Retinal pigment epithelial cell (primary cell): ENCODE data around the gene MOCS2.

Experiments
- DNase-seq: peaks from one replicate; pipeline ENCODE4 v3.0.0-alpha.2; 2010; ENCODE audit warnings: low read depth
- H3K4me3 ChIP-seq: 2 replicates; pipeline ENCODE4 v1.5.1; 2011; ENCODE audit warnings: mild to moderate bottlenecking, low read length, control low read depth, moderate library complexity
- TF ChIP-seq, protein P1 (sequence below): conservative IDR thresholded peaks from 2 replicates; pipeline ENCODE4 v1.5.1; 2011; ENCODE audit warnings: low read depth, low read length, control low read depth, inconsistent platforms

The MOCS2 gene

DNA sequence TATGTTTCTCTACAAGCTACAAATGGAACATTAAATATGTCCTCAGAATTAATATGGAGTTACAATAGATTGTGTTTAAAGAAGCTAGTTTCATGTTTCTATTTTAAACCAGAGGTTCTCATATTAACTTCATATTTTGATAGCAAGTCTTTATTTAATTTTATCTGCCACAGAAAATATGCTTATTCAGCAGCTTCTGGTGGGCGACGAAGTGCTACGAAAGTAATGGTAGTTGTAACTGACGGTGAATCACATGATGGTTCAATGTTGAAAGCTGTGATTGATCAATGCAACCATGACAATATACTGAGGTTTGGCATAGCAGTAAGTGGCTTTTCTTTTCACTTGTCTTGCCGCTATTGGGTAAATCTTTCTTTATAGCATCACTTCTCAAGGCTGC is 54.2 kb downstream of the MOCS2 start:
- DNase-seq: no peak
- TF ChIP-seq, protein P1, sequence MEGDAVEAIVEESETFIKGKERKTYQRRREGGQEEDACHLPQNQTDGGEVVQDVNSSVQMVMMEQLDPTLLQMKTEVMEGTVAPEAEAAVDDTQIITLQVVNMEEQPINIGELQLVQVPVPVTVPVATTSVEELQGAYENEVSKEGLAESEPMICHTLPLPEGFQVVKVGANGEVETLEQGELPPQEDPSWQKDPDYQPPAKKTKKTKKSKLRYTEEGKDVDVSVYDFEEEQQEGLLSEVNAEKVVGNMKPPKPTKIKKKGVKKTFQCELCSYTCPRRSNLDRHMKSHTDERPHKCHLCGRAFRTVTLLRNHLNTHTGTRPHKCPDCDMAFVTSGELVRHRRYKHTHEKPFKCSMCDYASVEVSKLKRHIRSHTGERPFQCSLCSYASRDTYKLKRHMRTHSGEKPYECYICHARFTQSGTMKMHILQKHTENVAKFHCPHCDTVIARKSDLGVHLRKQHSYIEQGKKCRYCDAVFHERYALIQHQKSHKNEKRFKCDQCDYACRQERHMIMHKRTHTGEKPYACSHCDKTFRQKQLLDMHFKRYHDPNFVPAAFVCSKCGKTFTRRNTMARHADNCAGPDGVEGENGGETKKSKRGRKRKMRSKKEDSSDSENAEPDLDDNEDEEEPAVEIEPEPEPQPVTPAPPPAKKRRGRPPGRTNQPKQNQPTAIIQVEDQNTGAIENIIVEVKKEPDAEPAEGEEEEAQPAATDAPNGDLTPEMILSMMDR: no peak
- no peak overlapping the region for H3K4me3 ChIP-seq

DNA sequence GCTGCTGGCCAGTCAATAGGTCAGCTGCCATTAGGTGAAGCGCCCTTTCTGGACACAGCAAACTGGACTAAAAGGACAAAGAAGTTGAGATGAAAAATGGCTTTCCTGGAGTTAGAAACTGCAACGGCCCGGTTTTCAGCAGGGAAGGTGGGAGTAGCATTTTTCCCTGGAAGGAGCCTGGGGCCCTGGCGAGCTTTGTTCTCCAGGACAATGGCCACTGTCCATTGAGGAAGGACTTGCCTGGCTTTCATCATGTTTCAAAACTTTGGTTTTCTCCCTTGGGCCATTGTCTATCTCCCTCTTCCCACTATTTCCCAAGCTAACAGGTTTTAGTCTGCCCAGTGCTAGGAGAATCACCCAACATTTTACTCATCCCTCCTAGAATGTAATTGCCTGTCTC is 56.2 kb downstream of the MOCS2 start:
- no peak for DNase-seq
- H3K4me3 ChIP-seq: no peak overlapping the region
- TF ChIP-seq, protein P1: no peak

DNA sequence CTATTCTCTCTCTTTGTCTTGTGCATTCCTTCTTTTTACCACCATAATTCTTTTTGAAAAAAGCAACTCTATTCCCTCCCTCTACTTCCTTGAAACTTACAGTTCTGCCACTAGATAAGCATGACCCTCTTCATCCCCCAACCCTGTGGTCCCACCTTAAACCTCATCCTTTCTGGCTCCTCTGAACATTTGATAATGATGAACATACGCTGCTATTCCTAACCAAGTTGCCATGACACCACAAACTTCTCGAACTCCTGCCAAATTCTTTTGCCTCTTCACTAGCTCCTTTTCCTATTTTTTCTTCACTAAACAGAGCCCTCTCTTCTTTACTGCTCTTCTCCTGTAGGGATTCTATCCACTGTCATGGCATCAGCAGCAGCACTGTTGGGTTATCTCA is 57.1 kb downstream of the MOCS2 start:
- no peak overlapping the region for H3K4me3 ChIP-seq
- no peak for DNase-seq
- TF ChIP-seq, protein P1: no peak

DNA sequence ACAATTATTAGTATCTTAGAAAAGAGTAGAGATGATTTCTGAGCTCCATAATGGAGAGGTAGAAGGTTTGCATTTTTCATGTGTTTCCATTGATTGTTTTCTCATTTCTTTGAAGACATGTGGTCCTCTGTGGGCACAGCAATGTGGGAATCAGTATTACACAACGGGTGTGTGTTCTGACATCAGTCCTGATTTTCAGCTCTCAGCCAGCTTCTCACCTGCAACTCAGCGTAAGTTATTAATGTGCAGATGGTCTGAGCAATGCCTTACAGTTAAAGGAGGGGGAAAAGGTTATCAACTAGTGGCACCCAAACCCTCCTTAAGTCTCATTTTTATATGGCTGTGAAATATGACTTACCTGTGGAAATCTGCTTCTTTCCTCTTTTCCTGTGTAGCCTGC is 61.3 kb downstream of the MOCS2 start:
- no peak for DNase-seq
- TF ChIP-seq, protein P1: no peak
- H3K4me3 ChIP-seq: no peak overlapping the region
